Progenitor cell of endocrine pancreas (in vitro differentiated cells): ENCODE data around the gene KCNK18. TPM values are rescaled to one million over a fixed set of nuclear protein-coding genes. Genes with fewer than 3 reads are reported as not detected.
A peak's percentile ranks its signal among the peaks of the same experiment; 100 is the strongest.

Experiments
- DNase-seq: peaks from one replicate; pipeline ENCODE4 v3.0.0; 2021; ENCODE audit warnings: low spot score; ENCODE audit not compliant: unreplicated experiment
- H3K27ac Mint-ChIP-seq: 2 replicates; pipeline ENCODE4 v1.8.0; 2021; ENCODE audit warnings: mild to moderate bottlenecking, moderate library complexity, mixed read lengths
- H3K27me3 Mint-ChIP-seq: 2 replicates; pipeline ENCODE4 v1.8.0; 2021; ENCODE audit warnings: mixed read lengths
- H3K36me3 Mint-ChIP-seq: 2 replicates; pipeline ENCODE4 v1.8.0; 2022; ENCODE audit warnings: mixed read lengths; ENCODE audit not compliant: insufficient read depth
- H3K4me1 Mint-ChIP-seq: 2 replicates; pipeline ENCODE4 v1.8.0; 2021; ENCODE audit warnings: low read depth, mixed read lengths
- H3K4me3 Mint-ChIP-seq: 2 replicates; pipeline ENCODE4 v1.8.0; 2021; ENCODE audit warnings: low read depth, mild to moderate bottlenecking, moderate library complexity, mixed read lengths
- H3K9me3 Mint-ChIP-seq: 2 replicates; pipeline ENCODE4 v1.8.0; 2021; ENCODE audit warnings: low read depth, mixed read lengths
- CTCF ChIP-seq: fragments of 200-600 bp; sonication (generic); IDR thresholded peaks from one replicate; pipeline ENCODE4 v1.5.0; 2021; ENCODE audit warnings: antibody characterized with exemption, mild to moderate bottlenecking; ENCODE audit not compliant: unreplicated experiment
- total RNA-seq: library from RNA; stranded (reverse); gene quantifications from 2 replicates; pipeline ENCODE4 v1.2.1, GENCODE V29; 2021

Gene KCNK18
- total RNA-seq, 1 donor from 2014 or later, result not detected

- Mint-ChIP-seq H3K9me3 (no peaks in the 10 kb centered on the region), H3K27me3 (peaks cover 46% of the 10 kb centered on the region), H3K4me3 (no peak overlapping the region), H3K36me3 (no peaks in the 10 kb centered on the region), H3K4me1 (no peaks in the 10 kb centered on the region), H3K27ac (no peak overlapping the region)
- DNase-seq, result no peak
- no peak for TF ChIP-seq CTCF
Measured at GRCh38 chr10:117222552-117222951, 25.3 kb downstream of the KCNK18 start.

GRCh38 chr10:117222976-117223692, 25.8 kb downstream of the KCNK18 start:
- H3K4me3 Mint-ChIP-seq, result no peak overlapping the region
- H3K27me3 Mint-ChIP-seq, result peaks cover 45% of the 10 kb centered on the region
- H3K36me3 Mint-ChIP-seq, result no peaks in the 10 kb centered on the region
- no peak for DNase-seq
- H3K4me1 Mint-ChIP-seq, result no peaks in the 10 kb centered on the region
- H3K27ac Mint-ChIP-seq, result no peak overlapping the region
- TF ChIP-seq CTCF, result no peak
- no peaks in the 10 kb centered on the region for H3K9me3 Mint-ChIP-seq

- Mint-ChIP-seq H3K36me3 (no peaks in the 10 kb centered on the region), H3K4me1 (no peaks in the 10 kb centered on the region), H3K9me3 (no peaks in the 10 kb centered on the region), H3K4me3 (no peak overlapping the region), H3K27me3 (peaks cover 43% of the 10 kb centered on the region), H3K27ac (no peak overlapping the region)
- no peak for DNase-seq
- no peak for TF ChIP-seq CTCF
Measured at GRCh38 chr10:117223693-117224430, 26.6 kb downstream of the KCNK18 start.

- DNase-seq, result no peak
- Mint-ChIP-seq H3K27me3 (peaks cover 49% of the 10 kb centered on the region), H3K9me3 (no peaks in the 10 kb centered on the region), H3K27ac (no peak overlapping the region), H3K4me3 (no peak overlapping the region), H3K4me1 (no peaks in the 10 kb centered on the region), H3K36me3 (no peaks in the 10 kb centered on the region)
- no peak for TF ChIP-seq CTCF
Measured at GRCh38 chr10:117224881-117225280, 27.6 kb downstream of the KCNK18 start.

- no peak for DNase-seq
- Mint-ChIP-seq H3K27ac (no peak overlapping the region), H3K36me3 (no peaks in the 10 kb centered on the region), H3K9me3 (peaks cover 7% of the 10 kb centered on the region), H3K4me3 (no peak overlapping the region), H3K4me1 (no peaks in the 10 kb centered on the region), H3K27me3 (peaks cover 55% of the 10 kb centered on the region)
- peak; percentile 58 for TF ChIP-seq CTCF
Measured at GRCh38 chr10:117226813-117227451, 29.6 kb downstream of the KCNK18 start.
